OCI-LY7 (cell line): ENCODE data around the gene PMIS2. TPM values are rescaled to one million over a fixed set of nuclear protein-coding genes. Genes with fewer than 3 reads are reported as not detected.

Experiments used
- BruUV-seq: library from RNA; stranded (reverse); fragments of 400-500 nt; replicated peaks from 2 replicates; lab custom pipeline; 2021; lab: Mats Ljungman, UMichigan
- CTCF ChIA-PET: fragments of 300-600 bp; sonication (Branson Sonifier 250); formaldehyde crosslinking; loops from one replicate; lab custom pipeline; 2022; ENCODE audit warnings: antibody characterized with exemption; ENCODE audit not compliant: unreplicated experiment; lab: Charles Lee
- POLR2A ChIA-PET: fragments of 300-600 bp; sonication (Branson Sonifier 250); formaldehyde crosslinking; loops from one replicate; lab custom pipeline; 2022; ENCODE audit warnings: antibody characterized with exemption; lab: Charles Lee
- DNase-seq: peaks from one replicate; pipeline ENCODE4 v3.0.0-alpha.2; 2015; ENCODE audit warnings: low spot score
- H2AFZ ChIP-seq: fragments of 200-600 bp; sonication (generic), shearing (Covaris generic); 2 replicates; pipeline ENCODE4 v1.6.1; 2014; ENCODE audit warnings: mild to moderate bottlenecking, antibody characterized with exemption, low read length, moderate library complexity
- H3K27ac ChIP-seq: fragments of 200-600 bp; sonication (generic); 2 replicates; pipeline ENCODE4 v1.5.1; 2014; ENCODE audit warnings: mixed run types, low read depth, mild to moderate bottlenecking, moderate library complexity, low read length, inconsistent platforms; ENCODE audit not compliant: poor library complexity, severe bottlenecking
- H3K36me3 ChIP-seq: fragments of 200-600 bp; sonication (generic); 2 replicates; pipeline ENCODE4 v1.6.1; 2014; ENCODE audit warnings: mild to moderate bottlenecking, antibody characterized with exemption, low read length, moderate library complexity, mixed read lengths; ENCODE audit not compliant: insufficient read depth
- H3K4me1 ChIP-seq: fragments of 200-600 bp; sonication (generic); 2 replicates; pipeline ENCODE4 v1.5.1; 2014; ENCODE audit warnings: mild to moderate bottlenecking, low read length; ENCODE audit not compliant: insufficient read depth, poor library complexity, severe bottlenecking
- H3K4me2 ChIP-seq: fragments of 200-600 bp; sonication (generic); 2 replicates; pipeline ENCODE4 v1.6.1; 2014; ENCODE audit warnings: mild to moderate bottlenecking, low read length
- H3K4me3 ChIP-seq: fragments of 200-600 bp; sonication (generic); 2 replicates; pipeline ENCODE4 v1.5.1; 2014; ENCODE audit warnings: mild to moderate bottlenecking, low read depth, low read length; ENCODE audit not compliant: poor library complexity, severe bottlenecking
- H3K79me2 ChIP-seq: fragments of 200-600 bp; sonication (generic); 2 replicates; pipeline ENCODE4 v1.6.1; 2016; ENCODE audit warnings: low read depth, mild to moderate bottlenecking, low read length, moderate library complexity, mixed read lengths; ENCODE audit not compliant: insufficient read depth
- H3K9me2 ChIP-seq: fragments of 200-600 bp; sonication (generic); 2 replicates; pipeline ENCODE4 v1.6.1; 2016; ENCODE audit warnings: mild to moderate bottlenecking, low read length, mixed read lengths; ENCODE audit not compliant: insufficient read depth
- H3K9me3 ChIP-seq: fragments of 200-600 bp; sonication (generic); 2 replicates; pipeline ENCODE4 v1.6.1; 2014; ENCODE audit warnings: mild to moderate bottlenecking, mixed run types, low read length, mixed read lengths
- H4K20me1 ChIP-seq: fragments of 200-600 bp; sonication (generic); 2 replicates; pipeline ENCODE4 v1.6.1; 2014; ENCODE audit warnings: mild to moderate bottlenecking, antibody characterized with exemption, low read length, moderate library complexity, mixed read lengths; ENCODE audit not compliant: insufficient read depth
- EZH2phosphoT487 ChIP-seq: fragments of 200-600 bp; sonication (generic); IDR thresholded peaks from 2 replicates; pipeline ENCODE4 v1.6.1; 2018; ENCODE audit warnings: low read depth, borderline replicate concordance, mild to moderate bottlenecking, mixed run types, antibody characterized with exemption, low read length, moderate library complexity, mixed read lengths
- intact Hi-C: fragments of 100-400 bp; cut with micrococcal nuclease; formaldehyde crosslinking; loops from one replicate; pipeline ENCODE4 v1.10.0; 2022; ENCODE audit not compliant: unreplicated experiment
- total RNA-seq, 2 experiments: library from RNA; depleted of rRNA in 1 of 2; stranded (reverse); fragments of >200 nt in 1 of 2; shearing (Covaris generic) in 1 of 2; gene quantifications; 2 replicates each; pipeline ENCODE4 v1.2.3, GENCODE V29; 2014 to 2022
- TF ChIP-seq, protein P1 (sequence below): fragments of 200-600 bp; sonication (generic); conservative IDR thresholded peaks from 2 replicates; pipeline ENCODE4 v1.5.1; 2014; ENCODE audit warnings: mild to moderate bottlenecking, antibody characterized with exemption, low read length, moderate library complexity, mixed read lengths

Gene PMIS2
- total RNA-seq, 2 experiments from 2014 or later, result not detected

DNA sequence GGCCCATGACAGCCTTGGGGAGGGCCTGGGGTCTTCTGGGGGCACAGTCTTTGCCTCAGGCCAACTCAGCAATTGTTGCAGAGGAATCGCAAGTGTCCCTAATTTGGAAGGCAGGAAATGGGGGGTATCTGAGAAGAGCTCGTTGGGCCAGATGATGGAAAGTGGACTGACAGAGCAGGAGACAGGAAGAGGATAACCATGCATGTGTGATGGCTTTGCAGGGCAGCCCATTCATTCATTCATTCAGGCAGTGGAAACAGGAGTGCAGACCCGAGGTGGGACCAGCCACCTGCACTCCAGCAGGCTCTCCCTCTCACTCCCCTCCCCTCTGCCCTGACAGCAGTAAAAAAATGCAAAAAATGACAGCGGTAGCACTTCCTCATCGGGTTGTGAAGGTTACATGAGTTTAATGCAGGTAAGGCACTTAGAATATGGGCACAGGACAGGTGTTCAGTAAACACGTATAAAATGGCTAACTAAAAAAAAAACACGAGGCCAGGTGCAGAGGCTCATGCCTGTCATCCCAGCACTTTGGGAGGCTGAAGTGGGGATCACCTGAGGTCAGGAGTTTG, 45.5 kb upstream of the PMIS2 start:
- Histone ChIP-seq H3K9me3 (no peaks in the 10 kb centered on the region), H3K27ac (peak overlapping the region; percentile 3), H3K9me2 (no peaks in the 10 kb centered on the region), H4K20me1 (no peaks in the 10 kb centered on the region), H3K4me1 (peaks cover 24% of the 10 kb centered on the region), H2AFZ (no peak overlapping the region), H3K36me3 (no peaks in the 10 kb centered on the region), H3K79me2 (peaks cover 13% of the 10 kb centered on the region; the same call in 1 of the 2 replicates), H3K4me3 (no peak overlapping the region), H3K4me2 (peak overlapping the region; percentile 48)
- ChIA-PET CTCF (no interaction called here), POLR2A (no interaction called here)
- peak; percentile 49 for DNase-seq
- no TSS peak for BruUV-seq
- intact Hi-C loops, result no loop called here
- TF ChIP-seq EZH2phosphoT487, result no peak
- TF ChIP-seq, protein P1, sequence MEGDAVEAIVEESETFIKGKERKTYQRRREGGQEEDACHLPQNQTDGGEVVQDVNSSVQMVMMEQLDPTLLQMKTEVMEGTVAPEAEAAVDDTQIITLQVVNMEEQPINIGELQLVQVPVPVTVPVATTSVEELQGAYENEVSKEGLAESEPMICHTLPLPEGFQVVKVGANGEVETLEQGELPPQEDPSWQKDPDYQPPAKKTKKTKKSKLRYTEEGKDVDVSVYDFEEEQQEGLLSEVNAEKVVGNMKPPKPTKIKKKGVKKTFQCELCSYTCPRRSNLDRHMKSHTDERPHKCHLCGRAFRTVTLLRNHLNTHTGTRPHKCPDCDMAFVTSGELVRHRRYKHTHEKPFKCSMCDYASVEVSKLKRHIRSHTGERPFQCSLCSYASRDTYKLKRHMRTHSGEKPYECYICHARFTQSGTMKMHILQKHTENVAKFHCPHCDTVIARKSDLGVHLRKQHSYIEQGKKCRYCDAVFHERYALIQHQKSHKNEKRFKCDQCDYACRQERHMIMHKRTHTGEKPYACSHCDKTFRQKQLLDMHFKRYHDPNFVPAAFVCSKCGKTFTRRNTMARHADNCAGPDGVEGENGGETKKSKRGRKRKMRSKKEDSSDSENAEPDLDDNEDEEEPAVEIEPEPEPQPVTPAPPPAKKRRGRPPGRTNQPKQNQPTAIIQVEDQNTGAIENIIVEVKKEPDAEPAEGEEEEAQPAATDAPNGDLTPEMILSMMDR, result no peak

DNA sequence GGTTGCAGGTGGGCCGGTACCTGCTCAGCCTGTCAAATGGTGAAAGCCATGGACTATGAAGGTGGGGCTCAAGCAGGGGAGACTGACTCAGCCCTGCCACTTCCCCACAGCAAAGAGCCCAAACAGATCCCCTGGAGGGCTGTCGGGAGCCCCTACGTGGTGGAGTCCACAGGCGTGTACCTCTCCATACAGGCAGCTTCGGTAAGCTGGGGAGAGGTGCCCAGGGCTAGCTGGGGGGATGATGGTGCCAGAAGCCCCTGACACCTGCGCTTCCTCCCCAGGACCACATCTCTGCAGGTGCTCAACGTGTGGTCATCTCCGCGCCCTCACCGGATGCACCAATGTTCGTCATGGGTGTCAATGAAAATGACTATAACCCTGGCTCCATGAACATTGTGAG, 43.8 kb upstream of the PMIS2 start:
- TF ChIP-seq EZH2phosphoT487, result no peak
- TF ChIP-seq, protein P1, result no peak
- Histone ChIP-seq H3K9me2 (no peaks in the 10 kb centered on the region), H3K4me2 (no peak overlapping the region), H3K4me1 (peaks cover 33% of the 10 kb centered on the region), H3K79me2 (peaks cover 17% of the 10 kb centered on the region; the same call in 1 of the 2 replicates), H3K9me3 (no peaks in the 10 kb centered on the region), H4K20me1 (no peaks in the 10 kb centered on the region), H3K4me3 (no peak overlapping the region), H3K36me3 (no peaks in the 10 kb centered on the region), H2AFZ (no peak overlapping the region), H3K27ac (no peak overlapping the region)
- DNase-seq, result no peak
- intact Hi-C loops, result no loop called here
- BruUV-seq, result no TSS peak
- ChIA-PET POLR2A (no interaction called here), CTCF (no interaction called here)
